HepG2 (cell line): Measurements from ENCODE around the gene VAV2. TPM values are rescaled to one million over a fixed set of nuclear protein-coding genes. Genes with fewer than 3 reads are reported as not detected.

Source experiments
- ATAC-seq: fragments of 200-7000 bp; cut with Tn5 transposase; 3 replicates; pipeline ENCODE4 v1.9.1; 2020; ENCODE audit warnings: mild to moderate bottlenecking, moderate library complexity
- BruUV-seq: library from RNA; stranded (reverse); fragments of 400-500 nt; replicated peaks from 2 replicates; lab custom pipeline; 2021; lab: Mats Ljungman, UMichigan
- CTCF ChIA-PET: fragments of 300-600 bp; formaldehyde crosslinking; extraction: SDS; loops from one replicate; lab custom pipeline; 2021; ENCODE audit warnings: low total read pairs, inconsistent platforms, low intra/inter-chr PET ratio; lab: Yijun Ruan, JAX
- POLR2A ChIA-PET: fragments of 350-600 bp; sonication (Branson Sonifier 250); formaldehyde crosslinking; loops from one replicate; lab custom pipeline; 2020; ENCODE audit warnings: antibody characterized with exemption, inconsistent platforms; lab: Yijun Ruan, JAX
- DNase-seq: peaks from one replicate; pipeline ENCODE4 v3.0.0-alpha.2; 2015; ENCODE audit warnings: low spot score
- FAIRE-seq: peaks from 3 replicates; lab custom pipeline; 2011; peaks lifted over from hg19 to GRCh38; lab: Jason Lieb, UNC
- H2AFZ ChIP-seq: one replicate; pipeline ENCODE4 v1.6.1; 2011; ENCODE audit warnings: low read length, inconsistent platforms
- H3K27ac ChIP-seq: fragments of 300-600 bp; 3 replicates; pipeline ENCODE4 v1.8.0; 2011; ENCODE audit warnings: mixed run types, mild to moderate bottlenecking, mixed read lengths, low read length, inconsistent platforms; ENCODE audit not compliant: insufficient read depth; ENCODE audit errors: extremely low read length
- H3K27me3 ChIP-seq, 2 experiments: fragments of 200-600 bp in 1 of 2; 2 replicates in 1 of 2; 3 replicates in 1 of 2; pipeline versions ENCODE4 v1.6.0 to v1.8.0; 2011; ENCODE audit warnings: low read length in 2 of 2, mild to moderate bottlenecking in 2 of 2, moderate library complexity in 2 of 2, inconsistent platforms in 1 of 2; ENCODE audit not compliant: insufficient read depth in 2 of 2, control insufficient read depth in 1 of 2
- H3K36me3 ChIP-seq, 2 experiments: fragments of 200-600 bp in 1 of 2; replicated peaks in 1 of 2; 2 replicates in 1 of 2; 3 replicates in 1 of 2; pipeline versions ENCODE4 v1.5.1 to v1.8.0; 2011; ENCODE audit warnings: low read length in 2 of 2, inconsistent platforms in 1 of 2; ENCODE audit not compliant: insufficient read depth in 2 of 2, control insufficient read depth in 1 of 2
- H3K4me1 ChIP-seq: 2 replicates; pipeline ENCODE4 v1.5.1; 2012; ENCODE audit warnings: low read length, inconsistent platforms; ENCODE audit not compliant: insufficient read depth
- H3K4me2 ChIP-seq: 2 replicates; pipeline ENCODE4 v1.6.0; 2011; ENCODE audit warnings: low read depth, low read length, inconsistent platforms
- H3K4me3 ChIP-seq, 3 experiments: fragments of 200-600 bp in 1 of 3; sonication (generic), shearing (Covaris generic) in 1 of 3; replicated peaks in 1 of 3; 2 replicates each; pipeline ENCODE4 v1.5.1; 2011 to 2016; ENCODE audit warnings: low read length in 3 of 3, inconsistent platforms in 2 of 3, low read depth in 2 of 3, mild to moderate bottlenecking in 2 of 3, control low read depth in 1 of 3, mixed read lengths in 1 of 3; ENCODE audit not compliant: insufficient read depth in 1 of 3
- H3K79me2 ChIP-seq: one replicate; pipeline ENCODE4 v1.6.1; 2011; ENCODE audit warnings: low read length, inconsistent platforms; ENCODE audit not compliant: insufficient read depth
- H3K9ac ChIP-seq: 2 replicates; pipeline ENCODE4 v1.6.0; 2011; ENCODE audit warnings: mild to moderate bottlenecking, low read depth, low read length, inconsistent platforms; ENCODE audit not compliant: insufficient read depth
- H3K9me3 ChIP-seq: 2 replicates; pipeline ENCODE4 v1.5.1; 2012; ENCODE audit warnings: mild to moderate bottlenecking, low read length
- H4K20me1 ChIP-seq: 2 replicates; pipeline ENCODE4 v1.6.0; 2011; ENCODE audit warnings: inconsistent platforms, mild to moderate bottlenecking, low read length, moderate library complexity; ENCODE audit not compliant: insufficient read depth
- CBX2 ChIP-seq, 2 experiments: fragments of 200-600 bp in 1 of 2; sonication (generic); formaldehyde crosslinking in 1 of 2; IDR thresholded peaks; 2 replicates each; pipeline versions ENCODE4 v1.7.0 to v1.8.1; 2018 to 2022; ENCODE audit warnings: low read depth in 2 of 2, low read length in 1 of 2, mild to moderate bottlenecking in 1 of 2, missing genetic modification reagents in 1 of 2
- CCAR2 ChIP-seq: fragments of 200-400 bp; formaldehyde crosslinking; optimal IDR thresholded peaks from 2 replicates; pipeline ENCODE3; 2018; ENCODE audit warnings: low read depth, mild to moderate bottlenecking, low read length, moderate library complexity
- NCOA1 ChIP-seq: sonication (generic); formaldehyde crosslinking; IDR thresholded peaks from 2 replicates; pipeline ENCODE4 v1.9.0; 2021; ENCODE audit warnings: missing genetic modification reagents
- PHF20 ChIP-seq: sonication (generic); formaldehyde crosslinking; IDR thresholded peaks from 2 replicates; pipeline ENCODE4 v1.5.0; 2020; ENCODE audit warnings: mild to moderate bottlenecking, missing genetic modification reagents
- PLRG1 ChIP-seq: fragments of 450-650 bp; conservative IDR thresholded peaks from 2 replicates; pipeline ENCODE4 v1.6.1; 2016
- POLR2G ChIP-seq: fragments of 200-400 bp; formaldehyde crosslinking; IDR thresholded peaks from 2 replicates; pipeline ENCODE4 v1.6.1; 2018; ENCODE audit warnings: mild to moderate bottlenecking, low read depth, low read length, moderate library complexity
- TBL1XR1 ChIP-seq: fragments of 150-350 bp; IDR thresholded peaks from 2 replicates; pipeline ENCODE4 v1.6.1; 2014; ENCODE audit warnings: borderline replicate concordance, low read length; ENCODE audit not compliant: partially characterized antibody
- YY1 ChIP-seq: IDR thresholded peaks from 2 replicates; pipeline ENCODE4 v1.6.1; 2011; ENCODE audit warnings: low read length, low read depth, moderate library complexity, mild to moderate bottlenecking; ENCODE audit not compliant: insufficient read depth, insufficient replicate concordance
- ZNF260 ChIP-seq: sonication (generic); formaldehyde crosslinking; IDR thresholded peaks from 2 replicates; pipeline ENCODE4 v1.4.0; 2020; ENCODE audit warnings: missing genetic modification reagents, low read depth, mild to moderate bottlenecking, borderline replicate concordance
- ZNF274 ChIP-seq: sonication (generic); formaldehyde crosslinking; IDR thresholded peaks from 2 replicates; pipeline ENCODE4 v1.5.1; 2020; ENCODE audit warnings: mild to moderate bottlenecking, missing genetic modification reagents
- ZNF780A ChIP-seq: sonication (generic); formaldehyde crosslinking; IDR thresholded peaks from 2 replicates; pipeline ENCODE4 v1.8.0; 2022; ENCODE audit warnings: mild to moderate bottlenecking, missing genetic modification reagents, moderate library complexity
- WGBS: methylation state at CpG from one replicate; pipeline ENCODE4 v1.1.6; 2017; ENCODE audit warnings: low lambda C conversion rate; 5-methylcytosine and 5-hydroxymethylcytosine counted together
- in situ Hi-C: cut with HindIII; loops from 2 replicates; pipeline ENCODE4 v1.10.0; 2017; ENCODE audit warnings: low pct_unique_long_range_greater_than_20kb; ENCODE audit not compliant: extremely low pct_ligation_motif_present
- intact Hi-C: fragments of 100-400 bp; cut with micrococcal nuclease; formaldehyde crosslinking; loops from one replicate; pipeline ENCODE4 v1.10.0; 2022; ENCODE audit not compliant: unreplicated experiment
- polyA plus RNA-seq, 8 experiments: library from polyadenylated mRNA; depleted of rRNA in 3 of 8; stranded (reverse) in 7 of 8; unstranded in 1 of 8; fragments of >200 nt; fragmentation: Illumina TruSeq in 4 of 8; extraction: Trizol in 4 of 8; gene quantifications; 2 replicates each; pipeline versions ENCODE4 v1.2.1 to v1.2.3, GENCODE V29; 2011 to 2016; ENCODE audit warnings: low read depth in 4 of 8, missing spikeins in 1 of 8, mixed read lengths in 1 of 8; ENCODE audit not compliant: insufficient read depth in 1 of 8
- total RNA-seq, 5 experiments: library from RNA; depleted of rRNA; stranded (reverse); fragments of >200 nt; fragmentation: Illumina TruSeq; extraction: Trizol; gene quantifications; 2 replicates each; pipeline ENCODE4 v1.2.3, GENCODE V29; 2016; ENCODE audit warnings: low read depth in 1 of 5
- TF ChIP-seq, protein P1 (sequence below): sonication (generic); formaldehyde crosslinking; IDR thresholded peaks from 2 replicates; pipeline ENCODE4 v1.8.0; 2022; ENCODE audit warnings: mild to moderate bottlenecking, missing genetic modification reagents; ENCODE audit not compliant: insufficient replicate concordance
- TF ChIP-seq, protein P2 (sequence below): sonication (generic); formaldehyde crosslinking; IDR thresholded peaks from 2 replicates; pipeline ENCODE4 v1.4.0; 2020; ENCODE audit warnings: missing genetic modification reagents
- TF ChIP-seq, protein P3 (sequence below): IDR thresholded peaks from 2 replicates; pipeline ENCODE4 v1.6.1; 2016
- TF ChIP-seq, protein P4 (sequence below): sonication (generic); formaldehyde crosslinking; IDR thresholded peaks from 2 replicates; pipeline ENCODE4 v1.5.0; 2020; ENCODE audit warnings: missing genetic modification reagents, mild to moderate bottlenecking, borderline replicate concordance
- TF ChIP-seq, protein P5 (sequence below): sonication (generic); formaldehyde crosslinking; IDR thresholded peaks from 2 replicates; pipeline ENCODE4 v1.9.0; 2021; ENCODE audit warnings: missing genetic modification reagents, borderline replicate concordance

Gene VAV2
- total and polyA plus RNA-seq, 2 of the 13 experiments (the other 11 are each of a cell fraction or from before 2014, with no cell fraction given), result 22.5 to 22.9 TPM

DNA sequence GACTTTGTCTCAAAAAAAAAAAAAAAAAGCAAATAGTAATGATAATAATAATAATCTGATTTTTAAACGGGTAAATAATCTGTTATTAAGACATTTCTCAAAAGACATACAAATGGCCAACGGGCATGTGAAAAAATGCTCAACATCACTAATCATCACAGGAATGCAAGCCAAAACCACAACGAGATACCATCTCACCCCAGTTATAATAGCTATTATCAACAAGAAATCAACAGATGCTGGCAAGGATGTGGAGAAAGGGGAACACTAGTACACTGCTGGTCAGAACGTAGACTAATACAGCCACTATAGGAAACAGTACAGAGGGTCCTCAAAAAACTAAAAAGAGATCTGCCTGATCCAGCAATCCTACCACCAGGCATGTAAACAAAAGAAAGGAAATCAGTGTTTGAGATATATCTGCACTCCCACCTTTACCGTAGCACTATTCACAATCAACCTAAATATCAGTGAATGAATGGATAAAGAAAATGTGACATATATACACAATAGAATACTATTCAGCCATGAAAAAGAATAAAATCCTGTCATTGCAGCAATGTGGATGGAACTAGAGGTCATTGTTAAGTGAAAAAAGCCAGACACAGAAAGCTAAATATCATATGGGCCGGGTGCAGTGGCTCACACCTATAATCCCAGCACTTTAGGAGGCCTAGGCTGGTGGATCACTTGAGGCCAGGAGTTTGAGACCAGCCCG lies 24.9 kb downstream of the VAV2 start:
- FAIRE-seq, result no peak
- peaks cover 50% of the 10 kb centered on the region for H4K20me1 ChIP-seq
- peaks cover 95% of the 10 kb centered on the region for H3K79me2 ChIP-seq
- 96% methylated on average over 7 of the region's 7 CpGs for WGBS
- in situ Hi-C loops, result no loop called here
- no peak overlapping the region for H3K9ac ChIP-seq
- no peak overlapping the region for H3K4me3 ChIP-seq
- no peaks in the 10 kb centered on the region for H3K27me3 ChIP-seq
- H3K9me3 ChIP-seq, result peaks cover 7% of the 10 kb centered on the region; the same call in 1 of the 2 replicates
- H3K36me3 ChIP-seq, result peaks cover 0 to 3% of the 10 kb centered on the region in 2 experiments; a peak in 3 of 5 replicates
- no peak overlapping the region for H2AFZ ChIP-seq
- no peak for DNase-seq
- H3K27ac ChIP-seq, result no peak overlapping the region
- no peak for ATAC-seq
- no TSS peak for BruUV-seq
- POLR2A ChIA-PET, result no interaction called here
- intact Hi-C loops, result no loop called here
- H3K4me1 ChIP-seq, result peaks cover 34% of the 10 kb centered on the region
- no peak overlapping the region for H3K4me2 ChIP-seq
- CTCF ChIA-PET, result no interaction called here
- TF ChIP-seq, protein P1, sequence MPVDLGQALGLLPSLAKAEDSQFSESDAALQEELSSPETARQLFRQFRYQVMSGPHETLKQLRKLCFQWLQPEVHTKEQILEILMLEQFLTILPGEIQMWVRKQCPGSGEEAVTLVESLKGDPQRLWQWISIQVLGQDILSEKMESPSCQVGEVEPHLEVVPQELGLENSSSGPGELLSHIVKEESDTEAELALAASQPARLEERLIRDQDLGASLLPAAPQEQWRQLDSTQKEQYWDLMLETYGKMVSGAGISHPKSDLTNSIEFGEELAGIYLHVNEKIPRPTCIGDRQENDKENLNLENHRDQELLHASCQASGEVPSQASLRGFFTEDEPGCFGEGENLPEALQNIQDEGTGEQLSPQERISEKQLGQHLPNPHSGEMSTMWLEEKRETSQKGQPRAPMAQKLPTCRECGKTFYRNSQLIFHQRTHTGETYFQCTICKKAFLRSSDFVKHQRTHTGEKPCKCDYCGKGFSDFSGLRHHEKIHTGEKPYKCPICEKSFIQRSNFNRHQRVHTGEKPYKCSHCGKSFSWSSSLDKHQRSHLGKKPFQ (CRISPR knock-in tag), result no peak
- TF ChIP-seq, protein P2, sequence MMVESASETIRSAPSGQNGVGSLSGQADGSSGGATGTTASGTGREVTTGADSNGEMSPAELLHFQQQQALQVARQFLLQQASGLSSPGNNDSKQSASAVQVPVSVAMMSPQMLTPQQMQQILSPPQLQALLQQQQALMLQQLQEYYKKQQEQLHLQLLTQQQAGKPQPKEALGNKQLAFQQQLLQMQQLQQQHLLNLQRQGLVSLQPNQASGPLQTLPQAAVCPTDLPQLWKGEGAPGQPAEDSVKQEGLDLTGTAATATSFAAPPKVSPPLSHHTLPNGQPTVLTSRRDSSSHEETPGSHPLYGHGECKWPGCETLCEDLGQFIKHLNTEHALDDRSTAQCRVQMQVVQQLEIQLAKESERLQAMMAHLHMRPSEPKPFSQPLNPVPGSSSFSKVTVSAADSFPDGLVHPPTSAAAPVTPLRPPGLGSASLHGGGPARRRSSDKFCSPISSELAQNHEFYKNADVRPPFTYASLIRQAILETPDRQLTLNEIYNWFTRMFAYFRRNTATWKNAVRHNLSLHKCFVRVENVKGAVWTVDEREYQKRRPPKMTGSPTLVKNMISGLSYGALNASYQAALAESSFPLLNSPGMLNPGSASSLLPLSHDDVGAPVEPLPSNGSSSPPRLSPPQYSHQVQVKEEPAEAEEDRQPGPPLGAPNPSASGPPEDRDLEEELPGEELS (CRISPR knock-in tag), result no peak
- TF ChIP-seq PHF20 (CRISPR knock-in tag) (no peak), ZNF260 (CRISPR knock-in tag) (no peak), YY1 (no peak), TBL1XR1 (no peak), POLR2G (no peak), CCAR2 (no peak), ZNF780A (CRISPR knock-in tag) (no peak), CBX2 (IDR thresholded peaks at IDR 0.05; ENCODE audit: low read depth, low read length) (no peak), CBX2 (CRISPR knock-in tag; IDR thresholded peaks at IDR 0.05; ENCODE audit: low read depth) (no peak), NCOA1 (CRISPR knock-in tag) (no peak), ZNF274 (CRISPR knock-in tag) (no peak), PLRG1 (no peak)
- TF ChIP-seq, protein P3, sequence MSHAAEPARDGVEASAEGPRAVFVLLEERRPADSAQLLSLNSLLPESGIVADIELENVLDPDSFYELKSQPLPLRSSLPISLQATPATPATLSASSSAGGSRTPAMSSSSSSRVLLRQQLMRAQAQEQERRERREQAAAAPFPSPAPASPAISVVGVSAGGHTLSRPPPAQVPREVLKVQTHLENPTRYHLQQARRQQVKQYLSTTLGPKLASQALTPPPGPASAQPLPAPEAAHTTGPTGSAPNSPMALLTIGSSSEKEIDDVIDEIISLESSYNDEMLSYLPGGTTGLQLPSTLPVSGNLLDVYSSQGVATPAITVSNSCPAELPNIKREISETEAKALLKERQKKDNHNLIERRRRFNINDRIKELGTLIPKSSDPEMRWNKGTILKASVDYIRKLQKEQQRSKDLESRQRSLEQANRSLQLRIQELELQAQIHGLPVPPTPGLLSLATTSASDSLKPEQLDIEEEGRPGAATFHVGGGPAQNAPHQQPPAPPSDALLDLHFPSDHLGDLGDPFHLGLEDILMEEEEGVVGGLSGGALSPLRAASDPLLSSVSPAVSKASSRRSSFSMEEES (CRISPR knock-in tag), result no peak
- TF ChIP-seq, protein P4, sequence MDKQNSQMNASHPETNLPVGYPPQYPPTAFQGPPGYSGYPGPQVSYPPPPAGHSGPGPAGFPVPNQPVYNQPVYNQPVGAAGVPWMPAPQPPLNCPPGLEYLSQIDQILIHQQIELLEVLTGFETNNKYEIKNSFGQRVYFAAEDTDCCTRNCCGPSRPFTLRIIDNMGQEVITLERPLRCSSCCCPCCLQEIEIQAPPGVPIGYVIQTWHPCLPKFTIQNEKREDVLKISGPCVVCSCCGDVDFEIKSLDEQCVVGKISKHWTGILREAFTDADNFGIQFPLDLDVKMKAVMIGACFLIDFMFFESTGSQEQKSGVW (CRISPR knock-in tag), result no peak
- TF ChIP-seq, protein P5, sequence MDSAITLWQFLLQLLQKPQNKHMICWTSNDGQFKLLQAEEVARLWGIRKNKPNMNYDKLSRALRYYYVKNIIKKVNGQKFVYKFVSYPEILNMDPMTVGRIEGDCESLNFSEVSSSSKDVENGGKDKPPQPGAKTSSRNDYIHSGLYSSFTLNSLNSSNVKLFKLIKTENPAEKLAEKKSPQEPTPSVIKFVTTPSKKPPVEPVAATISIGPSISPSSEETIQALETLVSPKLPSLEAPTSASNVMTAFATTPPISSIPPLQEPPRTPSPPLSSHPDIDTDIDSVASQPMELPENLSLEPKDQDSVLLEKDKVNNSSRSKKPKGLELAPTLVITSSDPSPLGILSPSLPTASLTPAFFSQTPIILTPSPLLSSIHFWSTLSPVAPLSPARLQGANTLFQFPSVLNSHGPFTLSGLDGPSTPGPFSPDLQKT (CRISPR knock-in tag), result no peak
